ENCODE data around the gene EIF2B5.

EIF2B5 gene

DNA sequence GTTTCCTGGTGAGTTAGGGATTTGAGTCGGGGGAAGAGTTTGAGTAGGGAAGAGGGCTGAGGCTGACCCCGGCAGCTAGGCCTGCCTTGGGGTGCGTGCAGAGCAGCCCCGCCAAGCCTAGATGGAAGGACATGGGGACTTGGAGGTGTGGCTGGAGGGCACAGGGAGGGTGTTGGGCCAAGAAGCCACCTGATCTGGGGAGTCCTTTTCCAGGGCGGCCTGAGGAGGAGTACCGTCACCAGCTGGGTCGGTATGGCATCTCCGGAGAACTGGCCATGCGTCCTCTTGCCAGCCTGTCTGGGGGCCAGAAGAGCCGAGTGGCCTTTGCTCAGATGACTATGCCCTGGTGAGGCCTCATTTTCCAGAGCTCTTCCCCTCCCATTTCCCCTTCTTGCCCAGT lies 57.7 kb downstream of the EIF2B5 start:
- in situ Hi-C loops (cut with MboI; ENCODE audit: low sequenced_read_pairs): no loop called here

DNA sequence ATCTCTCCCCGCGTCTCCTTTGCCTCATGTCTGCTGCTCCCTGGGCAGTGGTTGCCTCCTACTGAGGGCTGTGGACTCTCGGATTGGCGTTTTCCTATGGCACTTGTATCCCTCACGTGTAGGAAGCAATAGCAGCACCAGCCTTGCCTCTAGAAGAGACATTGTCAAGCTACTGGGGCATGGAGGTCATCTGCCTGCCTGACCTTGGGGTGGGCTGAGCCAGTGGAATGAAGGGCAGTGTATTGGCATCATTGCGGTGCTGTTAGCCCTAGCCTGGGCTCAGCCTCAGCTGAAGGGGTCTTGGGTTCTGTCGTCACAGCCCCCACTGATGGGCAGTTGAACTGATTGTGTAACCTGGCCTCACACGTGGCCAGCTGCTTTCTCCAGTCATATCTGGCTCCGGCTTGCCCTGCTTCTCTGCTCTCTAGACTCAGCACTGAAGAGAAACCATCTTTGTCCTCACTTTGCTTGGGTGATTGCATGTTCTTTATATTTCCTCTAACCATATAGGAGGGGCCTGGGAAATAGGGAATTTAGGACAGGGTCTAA lies 58.9 kb downstream of the EIF2B5 start:
- in situ Hi-C loops (cut with MboI; ENCODE audit: low sequenced_read_pairs): no loop called here
